NCI-H1417 (cell line): ENCODE measurements around the gene POR.
"Not testable (repeated sequence)": the region's sequence is repeated elsewhere in the genome, so short reads cannot be mapped to it uniquely, and the experiment has no call there.

Source experiments
- DNase-seq, 3 experiments: peaks; one replicate each; lab custom pipeline; 2025; lab: John Stamatoyannopoulos, UW

Gene POR

GRCh38 chr7:75914655-75915415 lies at the start of gene POR:
Gene POR, plus strand, starts transcription at chr7:75915155. Its CDS starts 38,847 bp downstream, at chr7:75954002.
- peak; percentile 97 to 98 (median 98) for DNase-seq

GRCh38 chr7:75866114-75866488 lies 48.9 kb upstream of the POR start:
- DNase-seq: no peak

GRCh38 chr7:75866489-75867389 lies 48.2 kb upstream of the POR start:
- peak; percentile 60 to 84 (median 61) for DNase-seq

GRCh38 chr7:75867390-75867717 lies 47.6 kb upstream of the POR start:
- no peak for DNase-seq

GRCh38 chr7:75868153-75868552 lies 46.8 kb upstream of the POR start:
- no peak for DNase-seq

GRCh38 chr7:75869776-75870379 lies 45.1 kb upstream of the POR start:
- no peak for DNase-seq

GRCh38 chr7:75870557-75871161 lies 44.3 kb upstream of the POR start:
- no peak for DNase-seq

- DNase-seq: no peak
These were observed 42.7 kb upstream of the POR start for GRCh38 chr7:75872073-75872782.

GRCh38 chr7:75874180-75874579 lies 40.8 kb upstream of the POR start:
- DNase-seq: not testable (repeated sequence)

- no peak for DNase-seq
These were observed 39.6 kb upstream of the POR start for GRCh38 chr7:75875113-75876080.

GRCh38 chr7:75876126-75876881 lies 38.7 kb upstream of the POR start:
- no peak for DNase-seq

- DNase-seq: no peak
These were observed 36.6 kb upstream of the POR start for GRCh38 chr7:75878312-75878768.

- DNase-seq: peak; percentile 97 to 98 (median 97)
These were observed 36.0 kb upstream of the POR start, which contains the start of gene RHBDD2 for GRCh38 chr7:75878769-75879611. Gene RHBDD2, plus strand, starts transcription at chr7:75879034. Its CDS starts 49 bp downstream, at chr7:75879083.

- peak in 2 of 3 experiments; percentile 71 to 79 for DNase-seq
These were observed 35.2 kb upstream of the POR start for GRCh38 chr7:75879771-75880184.

GRCh38 chr7:75880242-75880641 lies 34.7 kb upstream of the POR start:
- DNase-seq: no peak

- DNase-seq: no peak
These were observed 33.4 kb upstream of the POR start for GRCh38 chr7:75881436-75882095.

- DNase-seq: not testable (repeated sequence)
These were observed 31.6 kb upstream of the POR start for GRCh38 chr7:75883265-75883824.

GRCh38 chr7:75884476-75884875 lies 30.5 kb upstream of the POR start:
- no peak for DNase-seq
